ENCODE results near the gene CDNF.

CDNF gene

DNA sequence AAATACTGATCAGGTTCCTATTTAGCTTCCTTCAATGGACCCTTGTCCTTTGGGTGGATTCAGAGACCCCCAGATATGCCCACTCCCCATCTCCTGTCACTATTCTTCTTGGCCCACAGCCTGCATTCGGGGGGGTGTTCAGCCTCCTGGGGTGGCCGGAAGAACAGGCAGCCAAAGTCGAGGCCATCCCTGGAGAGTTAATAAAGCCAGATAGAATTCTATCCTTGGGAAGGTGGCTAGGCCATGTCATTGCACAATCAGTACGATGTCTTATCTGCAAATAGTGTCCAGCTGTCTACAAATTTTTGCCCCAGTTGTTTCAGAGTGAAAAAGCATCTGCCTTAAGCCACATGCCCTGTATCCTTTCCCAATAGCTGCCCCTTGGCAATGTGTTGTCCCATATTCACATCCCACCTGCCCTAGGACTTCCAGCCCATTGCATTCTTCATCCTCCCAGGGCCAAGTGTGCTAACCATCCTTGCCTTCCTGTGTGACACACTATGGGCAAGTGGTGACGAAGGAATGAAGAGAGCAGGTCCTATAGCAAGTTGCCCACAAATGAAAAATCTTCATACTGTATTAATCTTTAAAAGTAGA is 53.3 kb downstream of the CDNF start:
- no peak for DNase-seq

DNA sequence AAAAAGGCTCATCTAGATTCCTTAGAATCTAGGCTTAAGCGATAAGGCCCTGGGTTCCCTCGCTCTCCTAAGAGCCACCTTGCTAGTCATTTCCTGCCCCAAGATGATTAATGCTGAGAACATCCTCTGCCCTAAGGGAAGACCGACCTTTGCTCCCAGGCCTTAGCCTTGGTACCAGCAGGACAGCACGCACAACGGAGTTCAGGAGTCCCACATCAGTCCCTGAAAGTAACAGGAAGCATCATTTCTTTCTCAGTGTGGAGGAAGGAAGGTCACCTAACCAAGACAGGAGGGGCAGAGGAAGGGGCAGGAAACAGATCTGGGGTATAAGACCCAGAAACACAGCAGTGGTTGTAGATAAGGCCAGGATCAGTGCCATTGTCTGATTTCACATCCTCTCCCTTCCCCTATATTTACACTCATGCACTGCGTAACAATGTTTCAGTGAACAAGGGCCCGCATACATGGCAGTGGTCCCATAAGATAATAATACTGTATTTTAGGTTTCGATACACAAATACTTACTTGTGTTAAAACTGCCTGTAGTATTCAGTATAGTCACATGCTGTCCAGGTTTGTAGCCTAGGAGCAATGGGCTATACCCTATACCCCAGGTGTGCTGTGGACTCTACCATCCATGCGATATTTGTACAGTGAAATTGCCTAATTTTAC is 55.0 kb downstream of the CDNF start:
- DNase-seq: no peak

GRCh38 chr10:14781763-14782162 is 56.1 kb downstream of the CDNF start:
- DNase-seq: no peak

DNA sequence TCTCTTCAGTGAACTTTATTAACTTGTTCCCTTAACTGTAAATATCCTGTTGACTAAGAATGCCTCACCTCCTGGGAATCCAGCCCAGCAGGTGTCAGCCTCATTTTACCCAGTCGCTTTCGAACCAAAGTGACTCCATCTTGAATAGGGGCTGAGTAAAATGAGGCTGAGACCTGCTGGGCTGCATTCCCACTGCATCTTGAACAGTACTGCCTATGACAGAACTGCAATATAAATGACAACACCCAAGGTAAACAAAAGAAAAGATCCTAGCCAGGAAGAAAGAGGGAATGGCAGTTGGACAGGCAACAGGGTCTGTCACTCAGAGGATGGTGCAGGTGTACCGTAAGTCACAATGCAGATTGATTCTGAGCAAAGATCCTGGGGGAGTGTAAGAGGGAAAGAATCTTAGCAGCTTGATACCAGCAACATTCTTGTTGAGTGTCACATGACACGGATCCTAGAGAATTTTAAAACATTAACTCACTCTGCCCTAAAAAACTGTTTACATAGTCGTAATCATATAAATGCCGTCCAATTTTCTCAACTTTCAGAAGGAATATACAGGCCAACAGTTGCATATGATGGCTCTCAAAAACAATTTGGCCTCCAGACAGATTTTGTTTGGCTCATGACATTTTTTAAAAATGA is 58.7 kb downstream of the CDNF start:
- DNase-seq: no peak

- no peak for DNase-seq
Measured at GRCh38 chr10:14776546-14776945, 61.3 kb downstream of the CDNF start.

DNA sequence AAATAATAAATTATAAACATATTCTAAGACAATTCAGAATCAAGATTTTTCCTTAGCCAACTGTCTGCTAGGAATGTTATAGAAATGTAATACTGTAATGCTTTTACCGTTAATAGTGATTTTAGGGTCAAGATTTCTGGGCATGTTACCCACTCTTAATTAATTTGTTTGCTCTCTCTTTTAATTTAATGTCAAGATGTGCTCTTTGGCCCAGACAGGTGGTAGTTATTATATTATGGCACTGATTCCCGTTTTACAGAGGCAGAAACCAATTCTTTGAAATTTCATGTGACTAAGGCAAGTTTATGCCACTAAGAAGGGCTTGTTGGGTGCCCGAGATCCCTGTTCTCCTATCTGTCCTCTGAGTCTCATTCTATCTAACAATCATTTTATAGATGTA is 62.2 kb downstream of the CDNF start:
- DNase-seq: no peak

DNA sequence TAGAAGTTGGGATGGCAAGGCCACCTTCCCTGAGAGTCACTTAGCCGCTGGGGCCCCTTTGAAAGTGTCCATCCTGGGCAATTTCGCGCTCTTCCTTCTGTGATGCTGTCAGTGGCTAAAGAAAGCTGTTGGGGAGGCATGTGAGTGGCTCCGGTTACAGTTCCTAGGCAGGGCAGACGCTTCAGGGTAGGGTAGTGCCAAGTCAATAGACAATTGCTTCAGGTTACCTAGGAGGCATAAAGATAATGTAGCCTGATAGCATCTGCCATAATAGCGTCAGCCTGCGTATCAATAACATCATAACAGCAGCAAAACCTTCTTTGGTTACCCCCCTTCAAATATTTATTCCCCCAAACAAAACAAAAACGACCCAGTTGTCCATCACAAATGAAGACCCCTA is 63.0 kb downstream of the CDNF start, which contains the start of gene FAM107B:
FAM107B (minus strand) TSS at position 101 of the 400 bp plus-strand sequence. CDS start 234 bp downstream, outside the sequence.
- DNase-seq: no peak

- DNase-seq: no peak
Measured at GRCh38 chr10:14774214-14774580, 63.6 kb downstream of the CDNF start.

DNA sequence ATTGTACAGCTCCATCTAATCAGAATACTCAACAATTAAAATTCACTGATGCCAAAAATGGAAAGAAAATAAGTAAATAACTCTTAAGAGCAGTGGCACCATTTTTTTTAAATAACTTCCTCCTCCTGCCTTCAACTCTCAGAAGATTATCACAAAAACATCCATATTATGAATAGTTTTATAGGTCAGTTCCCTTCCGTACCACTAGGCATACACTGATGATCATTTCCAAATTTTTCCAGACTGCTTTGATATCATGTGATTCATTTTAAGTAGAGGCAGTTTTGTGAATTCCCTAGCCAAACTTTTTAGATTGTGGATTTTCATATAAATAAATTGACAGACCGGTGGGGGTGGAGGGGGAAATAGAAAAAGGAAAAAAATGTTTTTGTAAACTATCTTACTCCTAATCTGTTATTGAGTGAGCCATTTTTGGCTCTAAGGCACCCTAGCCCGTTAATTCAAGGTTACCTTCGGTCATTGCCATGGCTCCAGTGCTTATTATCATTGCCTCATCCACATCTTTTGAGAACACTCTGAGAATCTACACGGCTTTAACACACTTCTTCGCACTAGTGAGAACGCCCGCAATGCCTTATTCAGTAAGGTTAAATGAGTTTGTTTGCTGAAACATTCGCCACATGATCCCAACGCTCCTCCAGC is 64.2 kb downstream of the CDNF start:
- no peak for DNase-seq

GRCh38 chr10:14772399-14772798 is 65.4 kb downstream of the CDNF start:
- no peak for DNase-seq

DNA sequence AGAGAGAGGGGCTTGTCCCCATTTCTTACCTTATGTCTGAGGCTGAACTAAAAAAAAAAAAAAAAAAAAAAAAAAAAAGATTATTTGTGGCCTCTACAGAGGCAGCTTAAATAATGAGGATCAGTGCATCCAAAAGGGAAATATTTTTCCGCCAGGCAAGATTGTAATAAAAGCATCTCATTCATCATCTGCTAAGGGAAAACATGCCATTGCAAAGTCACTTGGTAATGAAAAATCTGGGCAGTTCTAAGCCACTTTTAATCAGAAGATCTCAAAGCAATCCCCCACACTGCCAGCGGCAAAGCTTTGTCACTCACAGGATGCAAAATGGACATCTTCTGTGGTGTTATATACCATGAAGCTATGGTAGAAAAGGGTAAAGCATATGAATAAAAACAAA is 66.9 kb downstream of the CDNF start:
- DNase-seq: no peak

Measured in CD4-positive, alpha-beta T cell treated with Interleukin-4 for 1 hour (primary cell).